ENCODE data around the gene RBBP5.

DNA sequence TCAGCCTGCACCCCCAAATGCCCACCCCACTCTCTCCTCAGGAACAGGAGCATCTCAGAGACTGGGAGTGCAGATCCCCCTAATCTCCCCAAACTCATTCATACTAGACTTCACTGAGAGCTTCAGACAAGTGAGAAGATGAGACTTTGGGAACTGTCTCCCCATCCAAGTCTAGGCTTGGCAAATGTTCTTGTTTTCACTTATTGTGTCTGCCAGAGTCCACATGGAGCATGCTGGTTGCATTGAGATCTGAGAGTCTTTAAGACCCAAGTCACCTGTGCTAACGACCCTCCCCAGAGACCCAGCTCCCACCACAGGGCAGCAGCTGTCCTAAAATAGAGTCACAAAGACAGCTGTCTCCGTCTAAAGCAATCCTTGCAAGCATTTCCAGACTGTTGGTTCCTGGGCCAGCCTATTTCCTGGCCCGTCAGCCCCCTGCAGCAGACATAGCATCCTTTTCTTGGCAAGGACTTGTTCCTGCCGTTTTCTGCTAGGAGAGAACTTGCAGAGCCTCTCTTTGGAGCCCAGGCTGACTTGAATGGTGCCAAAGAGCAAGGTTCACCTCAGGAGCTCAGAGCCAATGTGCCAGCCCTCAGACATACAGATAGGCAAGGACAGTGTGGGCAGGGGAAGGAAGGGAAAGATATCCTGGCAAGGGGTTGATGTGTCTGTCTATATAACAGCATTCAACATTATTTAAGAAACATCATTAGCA is 80.6 kb downstream of the RBBP5 start:
- TF ChIP-seq USF2 (IDR thresholded peaks at IDR 0.05; ENCODE audit: low read depth, low read length) (no peak), CTCF (conservative IDR thresholded peaks at IDR 0.05; ENCODE audit: low read depth, low read length) (no peak), POLR2A (IDR thresholded peaks at IDR 0.05; ENCODE audit: low read depth, low read length) (no peak), MAZ (IDR thresholded peaks at IDR 0.05; ENCODE audit: borderline replicate concordance, low read depth, low read length) (no peak), RAD21 (IDR thresholded peaks at IDR 0.05; ENCODE audit: low read length) (no peak), SMC3 (IDR thresholded peaks at IDR 0.05; ENCODE audit: low read depth, low read length) (no peak), FOS (IDR thresholded peaks at IDR 0.05; ENCODE audit: low read depth, low read length) (no peak), RCOR1 (IDR thresholded peaks at IDR 0.05; ENCODE audit: insufficient replicate concordance, low read length) (no peak)

All from IMR-90 (cell line).